OCI-LY3 (cell line): ENCODE data around the gene CEBPZ.

Source experiments
- H2AFZ ChIP-seq: fragments of 200-600, 300-600 bp; shearing (Covaris generic); 2 replicates; pipeline ENCODE4 v1.6.0; 2014; ENCODE audit warnings: antibody characterized with exemption, low read depth, low read length
- H3K27ac ChIP-seq: fragments of 200-600, 300-600 bp; sonication (generic); 2 replicates; pipeline ENCODE4 v1.5.1; 2014; ENCODE audit warnings: mild to moderate bottlenecking, low read length, moderate library complexity, mixed read lengths
- H3K27me3 ChIP-seq: fragments of 200-600, 300-600 bp; sonication (generic); 2 replicates; pipeline ENCODE4 v1.6.1; 2014; ENCODE audit warnings: low read depth, low read length, mixed read lengths
- H3K36me3 ChIP-seq: fragments of 200-600, 300-600 bp; sonication (generic); replicated peaks from 2 replicates; pipeline ENCODE3; 2014; ENCODE audit warnings: low read depth, low read length, mixed read lengths
- H3K4me1 ChIP-seq: fragments of 300-600, 200-600 bp; sonication (generic); 2 replicates; pipeline ENCODE4 v1.6.1; 2014; ENCODE audit warnings: low read length, mixed read lengths
- H3K4me2 ChIP-seq: fragments of 200-600, 300-600 bp; sonication (generic); 2 replicates; pipeline ENCODE4 v1.6.1; 2014; ENCODE audit warnings: low read length, mixed read lengths
- H3K4me3 ChIP-seq: fragments of 300-600, 200-600 bp; sonication (generic); 2 replicates; pipeline ENCODE4 v1.5.1; 2014; ENCODE audit warnings: antibody characterized with exemption, mild to moderate bottlenecking, low read length, moderate library complexity
- H3K79me2 ChIP-seq: fragments of 300-600, 200-600 bp; shearing (Covaris generic); 2 replicates; pipeline ENCODE4 v1.6.1; 2014; ENCODE audit warnings: mild to moderate bottlenecking, low read length, mixed read lengths
- H3K9ac ChIP-seq: fragments of 300-600, 200-600 bp; shearing (Covaris generic); 2 replicates; pipeline ENCODE4 v1.6.0; 2014; ENCODE audit warnings: mild to moderate bottlenecking, low read length, moderate library complexity
- H3K9me3 ChIP-seq: fragments of 200-600, 300-600 bp; shearing (Covaris generic); 2 replicates; pipeline ENCODE4 v1.6.1; 2014; ENCODE audit warnings: low read length, mixed read lengths; ENCODE audit not compliant: insufficient read depth
- H4K20me1 ChIP-seq: fragments of 200-600, 300-600 bp; sonication (generic); 2 replicates; pipeline ENCODE4 v1.6.1; 2016; ENCODE audit warnings: low read length, mixed read lengths; ENCODE audit not compliant: insufficient read depth
- EZH2phosphoT487 ChIP-seq: fragments of 200-600 bp; shearing (Covaris generic); IDR thresholded peaks from 2 replicates; pipeline ENCODE4 v1.6.1; 2018; ENCODE audit warnings: antibody characterized with exemption, mixed run types, low read depth
- TF ChIP-seq, protein P1 (sequence below): fragments of 200-600, 300-600 bp; sonication (generic); IDR thresholded peaks from 2 replicates; pipeline ENCODE4 v1.5.1; 2014; ENCODE audit warnings: antibody characterized with exemption, low read length, low read depth

The CEBPZ gene, protein sequence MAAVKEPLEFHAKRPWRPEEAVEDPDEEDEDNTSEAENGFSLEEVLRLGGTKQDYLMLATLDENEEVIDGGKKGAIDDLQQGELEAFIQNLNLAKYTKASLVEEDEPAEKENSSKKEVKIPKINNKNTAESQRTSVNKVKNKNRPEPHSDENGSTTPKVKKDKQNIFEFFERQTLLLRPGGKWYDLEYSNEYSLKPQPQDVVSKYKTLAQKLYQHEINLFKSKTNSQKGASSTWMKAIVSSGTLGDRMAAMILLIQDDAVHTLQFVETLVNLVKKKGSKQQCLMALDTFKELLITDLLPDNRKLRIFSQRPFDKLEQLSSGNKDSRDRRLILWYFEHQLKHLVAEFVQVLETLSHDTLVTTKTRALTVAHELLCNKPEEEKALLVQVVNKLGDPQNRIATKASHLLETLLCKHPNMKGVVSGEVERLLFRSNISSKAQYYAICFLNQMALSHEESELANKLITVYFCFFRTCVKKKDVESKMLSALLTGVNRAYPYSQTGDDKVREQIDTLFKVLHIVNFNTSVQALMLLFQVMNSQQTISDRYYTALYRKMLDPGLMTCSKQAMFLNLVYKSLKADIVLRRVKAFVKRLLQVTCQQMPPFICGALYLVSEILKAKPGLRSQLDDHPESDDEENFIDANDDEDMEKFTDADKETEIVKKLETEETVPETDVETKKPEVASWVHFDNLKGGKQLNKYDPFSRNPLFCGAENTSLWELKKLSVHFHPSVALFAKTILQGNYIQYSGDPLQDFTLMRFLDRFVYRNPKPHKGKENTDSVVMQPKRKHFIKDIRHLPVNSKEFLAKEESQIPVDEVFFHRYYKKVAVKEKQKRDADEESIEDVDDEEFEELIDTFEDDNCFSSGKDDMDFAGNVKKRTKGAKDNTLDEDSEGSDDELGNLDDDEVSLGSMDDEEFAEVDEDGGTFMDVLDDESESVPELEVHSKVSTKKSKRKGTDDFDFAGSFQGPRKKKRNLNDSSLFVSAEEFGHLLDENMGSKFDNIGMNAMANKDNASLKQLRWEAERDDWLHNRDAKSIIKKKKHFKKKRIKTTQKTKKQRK

DNA sequence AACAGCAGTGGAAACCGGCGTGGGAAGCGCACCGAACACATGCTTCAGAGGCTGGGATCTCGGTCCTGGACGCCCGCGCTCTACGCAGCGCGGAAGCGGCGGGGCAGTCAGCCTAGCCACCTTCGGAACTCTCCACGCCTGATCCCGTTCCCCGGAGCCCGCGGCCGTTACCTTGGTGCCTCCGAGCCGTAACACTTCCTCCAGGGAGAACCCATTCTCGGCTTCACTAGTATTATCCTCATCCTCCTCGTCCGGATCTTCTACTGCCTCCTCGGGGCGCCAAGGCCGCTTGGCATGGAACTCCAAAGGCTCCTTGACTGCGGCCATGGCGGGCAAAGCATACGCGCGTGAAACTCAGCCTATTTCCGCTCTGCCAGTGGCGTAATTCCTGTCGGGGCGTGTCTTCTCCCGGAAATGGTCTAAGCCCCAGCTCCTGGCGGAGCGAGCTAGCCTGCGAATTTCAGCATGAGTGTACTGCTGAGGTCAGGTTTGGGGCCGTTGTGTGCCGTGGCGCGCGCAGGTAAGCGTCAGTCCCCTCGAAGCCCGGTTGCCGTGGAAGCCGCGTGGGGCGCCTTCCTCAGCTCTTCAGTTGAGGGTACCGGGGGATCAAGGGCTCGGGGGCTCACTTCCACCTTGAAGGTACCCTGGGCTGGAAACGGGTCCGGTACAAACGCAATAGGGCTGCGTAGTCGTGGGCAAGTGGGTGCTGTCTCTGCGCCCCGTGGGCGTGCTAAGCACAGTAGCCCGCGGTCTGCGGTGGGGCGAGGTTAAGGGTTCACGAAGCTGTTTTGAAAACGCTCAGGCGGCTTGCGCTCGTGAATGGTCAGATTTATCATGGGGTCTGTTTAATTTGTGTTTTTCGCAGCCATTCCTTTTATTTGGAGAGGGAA lies at the start of gene CEBPZ, which contains the start of gene NDUFAF7:
TSS of gene CEBPZ (minus strand) at position 356 of the 890 bp plus-strand sequence. CDS start at position 327, 29 bp downstream.
TSS of gene NDUFAF7 (plus strand) at position 418 of the 890 bp plus-strand sequence. CDS start at position 466, 48 bp downstream.
- Histone ChIP-seq H3K27me3 (no peaks in the 10 kb centered on the region), H3K79me2 (peaks cover 89% of the 10 kb centered on the region), H3K27ac (peak within 1 kb of the TSS; percentile 52), H3K9ac (peak within 1 kb of the TSS; percentile 94), H3K4me2 (peak within 1 kb of the TSS; percentile 96), H3K4me3 (peak within 1 kb of the TSS; percentile 96), H3K36me3 (peaks cover 17% of the 10 kb centered on the region), H4K20me1 (peaks cover 21% of the 10 kb centered on the region; the same call in 1 of the 2 replicates), H2AFZ (peak within 1 kb of the TSS; percentile 75), H3K9me3 (no peaks in the 10 kb centered on the region), H3K4me1 (peaks cover 22% of the 10 kb centered on the region)
- TF ChIP-seq EZH2phosphoT487 = no peak
- TF ChIP-seq, protein P1, sequence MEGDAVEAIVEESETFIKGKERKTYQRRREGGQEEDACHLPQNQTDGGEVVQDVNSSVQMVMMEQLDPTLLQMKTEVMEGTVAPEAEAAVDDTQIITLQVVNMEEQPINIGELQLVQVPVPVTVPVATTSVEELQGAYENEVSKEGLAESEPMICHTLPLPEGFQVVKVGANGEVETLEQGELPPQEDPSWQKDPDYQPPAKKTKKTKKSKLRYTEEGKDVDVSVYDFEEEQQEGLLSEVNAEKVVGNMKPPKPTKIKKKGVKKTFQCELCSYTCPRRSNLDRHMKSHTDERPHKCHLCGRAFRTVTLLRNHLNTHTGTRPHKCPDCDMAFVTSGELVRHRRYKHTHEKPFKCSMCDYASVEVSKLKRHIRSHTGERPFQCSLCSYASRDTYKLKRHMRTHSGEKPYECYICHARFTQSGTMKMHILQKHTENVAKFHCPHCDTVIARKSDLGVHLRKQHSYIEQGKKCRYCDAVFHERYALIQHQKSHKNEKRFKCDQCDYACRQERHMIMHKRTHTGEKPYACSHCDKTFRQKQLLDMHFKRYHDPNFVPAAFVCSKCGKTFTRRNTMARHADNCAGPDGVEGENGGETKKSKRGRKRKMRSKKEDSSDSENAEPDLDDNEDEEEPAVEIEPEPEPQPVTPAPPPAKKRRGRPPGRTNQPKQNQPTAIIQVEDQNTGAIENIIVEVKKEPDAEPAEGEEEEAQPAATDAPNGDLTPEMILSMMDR = no peak

DNA sequence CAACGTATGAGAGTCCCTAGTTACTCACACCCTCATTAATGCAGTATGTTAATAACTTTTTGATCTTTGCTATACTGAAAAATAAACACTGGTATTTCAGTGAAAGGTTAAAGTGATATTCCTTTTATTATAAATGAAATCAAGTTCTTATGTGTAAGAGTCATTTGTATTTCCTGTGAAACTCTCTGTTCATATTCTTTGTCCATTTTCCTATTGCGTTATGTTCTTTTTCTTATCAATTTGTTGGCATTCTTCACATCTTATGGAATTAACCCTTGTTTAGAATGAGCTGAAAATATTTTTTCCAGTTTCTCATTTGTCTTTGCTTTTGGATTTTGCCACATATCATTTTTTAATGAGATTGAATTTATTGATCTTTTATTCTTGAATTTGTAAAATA lies 44.9 kb upstream of the CEBPZ start:
- Histone ChIP-seq H3K79me2 (no peaks in the 10 kb centered on the region), H4K20me1 (no peaks in the 10 kb centered on the region), H2AFZ (no peak overlapping the region), H3K27me3 (no peaks in the 10 kb centered on the region), H3K4me2 (no peak overlapping the region), H3K4me1 (no peaks in the 10 kb centered on the region), H3K27ac (no peak overlapping the region), H3K9ac (no peak overlapping the region), H3K4me3 (no peak overlapping the region), H3K9me3 (no peaks in the 10 kb centered on the region), H3K36me3 (peaks cover 40% of the 10 kb centered on the region)
- TF ChIP-seq, protein P1 = no peak
- no peak for TF ChIP-seq EZH2phosphoT487

DNA sequence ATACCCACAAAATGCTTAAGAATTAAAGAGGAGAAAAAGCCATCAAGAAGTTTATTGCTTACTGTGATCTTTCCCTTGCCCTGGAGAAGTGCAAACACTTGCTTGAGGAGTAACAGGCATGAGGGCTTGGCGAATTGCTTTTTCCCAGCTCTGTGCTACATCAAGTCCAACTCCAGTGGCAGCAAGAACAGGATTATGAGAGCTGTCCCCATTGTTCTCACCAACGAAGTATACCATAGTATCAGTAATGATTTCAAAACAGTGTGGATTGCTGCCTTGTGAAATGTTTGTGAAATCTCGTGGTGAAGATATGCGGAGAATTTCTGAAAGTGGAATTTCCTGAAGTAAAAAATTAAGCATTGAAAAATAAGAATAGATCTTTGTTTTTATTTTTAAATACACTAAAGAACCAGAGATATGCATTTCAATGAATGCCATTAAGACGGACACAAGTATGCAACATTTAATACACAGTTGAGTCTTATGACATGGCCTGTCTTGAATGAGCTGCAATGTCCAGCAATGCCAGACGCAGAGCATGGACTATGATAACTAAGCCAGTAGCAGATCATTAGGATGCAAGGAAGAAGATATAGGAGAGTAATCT lies 43.1 kb upstream of the CEBPZ start:
- no peaks in the 10 kb centered on the region for H3K79me2 ChIP-seq
- peaks cover 38% of the 10 kb centered on the region for H3K36me3 ChIP-seq
- H3K27me3 ChIP-seq = no peaks in the 10 kb centered on the region
- no peak overlapping the region for H2AFZ ChIP-seq
- H3K4me2 ChIP-seq = no peak overlapping the region
- no peaks in the 10 kb centered on the region for H3K9me3 ChIP-seq
- no peak overlapping the region for H3K4me3 ChIP-seq
- H3K4me1 ChIP-seq = no peaks in the 10 kb centered on the region
- no peaks in the 10 kb centered on the region for H4K20me1 ChIP-seq
- TF ChIP-seq, protein P1 = no peak
- no peak for TF ChIP-seq EZH2phosphoT487
- no peak overlapping the region for H3K9ac ChIP-seq
- no peak overlapping the region for H3K27ac ChIP-seq
